Measurements from ENCODE around the gene CXCL3. TPM values are rescaled to one million over a fixed set of nuclear protein-coding genes. Genes with fewer than 3 reads are reported as not detected.

The CXCL3 gene
- total and polyA plus RNA-seq, 9 of the 15 experiments (the other 6 are each of a cell fraction or from before 2014, with no cell fraction given): 2.3 to 8.9 (median 6.1) TPM

DNA sequence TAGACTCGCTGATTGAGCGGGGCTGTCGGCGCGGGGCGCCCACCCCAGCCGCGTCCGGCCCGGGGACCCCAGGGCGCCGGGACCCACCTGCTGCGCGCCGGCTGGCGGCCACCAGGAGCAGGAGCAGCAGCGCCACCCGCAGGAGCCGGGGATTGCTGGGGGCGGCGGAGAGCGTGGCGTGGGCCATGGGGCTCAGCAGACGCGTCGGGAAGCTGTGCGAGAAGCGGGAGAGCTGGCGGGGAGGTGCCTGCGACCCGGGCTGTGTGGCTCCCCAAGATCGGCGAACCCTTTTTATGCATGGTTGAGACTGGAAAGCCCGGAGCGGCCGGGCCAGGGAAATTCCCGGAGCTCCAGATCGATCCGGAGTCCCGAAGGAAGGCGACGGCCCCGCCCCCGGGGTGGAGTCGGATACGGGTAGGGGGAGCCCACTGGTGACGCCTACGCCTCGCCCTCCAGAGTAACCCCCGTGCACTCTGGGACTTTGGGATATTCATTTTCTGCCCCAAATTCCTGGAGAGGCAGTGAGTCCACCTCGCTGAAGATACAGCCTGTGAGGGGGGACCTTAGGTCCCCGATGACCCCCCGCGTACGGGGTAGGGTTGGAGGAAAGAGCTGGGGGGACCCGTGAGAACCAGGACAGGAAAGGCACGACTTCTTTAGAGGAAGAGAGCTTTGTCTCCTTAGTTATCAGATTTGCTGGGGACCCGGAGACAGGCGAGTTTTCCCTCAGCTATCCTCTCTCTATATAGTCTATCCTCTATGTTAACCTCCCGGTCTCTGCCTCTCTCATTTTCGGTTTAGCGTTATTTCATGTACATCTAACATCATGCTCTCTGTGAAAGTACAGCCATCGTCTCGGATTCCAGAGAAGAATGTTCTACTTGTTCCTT is at the start of gene CXCL3 (continued):
- TF ChIP-seq ELK3 (CRISPR knock-in tag; IDR thresholded peaks at IDR 0.05) (0 out of 2 replicates have a peak, but pooled peaks have one; percentile 26), ZNF551 (CRISPR knock-in tag; IDR thresholded peaks at IDR 0.05) (no peak), ZNF696 (CRISPR knock-in tag; conservative IDR thresholded peaks at IDR 0.05) (0 out of 2 replicates have a peak, but pooled peaks have one; percentile 35), DACH1 (IDR thresholded peaks at IDR 0.05; ENCODE audit: partially characterized antibody) (no peak), KDM2B (CRISPR knock-in tag; IDR thresholded peaks at IDR 0.05) (no peak), SMARCB1 (IDR thresholded peaks at IDR 0.05; ENCODE audit: insufficient read length, low read depth) (no peak), RAD21 (CRISPR knock-in tag; conservative IDR thresholded peaks at IDR 0.05 in 1 of 2, IDR thresholded peaks at IDR 0.05 in 1 of 2) (peak; percentile 64 to 68), L3MBTL2 (IDR thresholded peaks at IDR 0.05) (peak; percentile 73; the same call in 1 of the 2 replicates), EZH2 (IDR thresholded peaks at IDR 0.05; ENCODE audit: borderline replicate concordance, low read depth, low read length) (no peak), RNF2 (IDR thresholded peaks at IDR 0.05) (no peak), HNRNPLL (IDR thresholded peaks at IDR 0.05; ENCODE audit: low read depth, low read length, poor library complexity, severe bottlenecking) (no peak), ZNF3 (CRISPR knock-in tag; IDR thresholded peaks at IDR 0.05) (no peak), BACH1 (tag; IDR thresholded peaks at IDR 0.05) (no peak), ZBTB2 (IDR thresholded peaks at IDR 0.05) (0 out of 2 replicates have a peak, but pooled peaks have one; percentile 14), TRIM25 (IDR thresholded peaks at IDR 0.05; ENCODE audit: borderline replicate concordance) (no peak), XRCC3 (IDR thresholded peaks at IDR 0.05) (no peak), ESRRB (CRISPR knock-in tag; IDR thresholded peaks at IDR 0.05; ENCODE audit: borderline replicate concordance) (no peak), CBX1 (IDR thresholded peaks at IDR 0.05; ENCODE audit: low read depth) (no peak), PHB (CRISPR knock-in tag; IDR thresholded peaks at IDR 0.05) (no peak)
- TF ChIP-seq, protein P1, sequence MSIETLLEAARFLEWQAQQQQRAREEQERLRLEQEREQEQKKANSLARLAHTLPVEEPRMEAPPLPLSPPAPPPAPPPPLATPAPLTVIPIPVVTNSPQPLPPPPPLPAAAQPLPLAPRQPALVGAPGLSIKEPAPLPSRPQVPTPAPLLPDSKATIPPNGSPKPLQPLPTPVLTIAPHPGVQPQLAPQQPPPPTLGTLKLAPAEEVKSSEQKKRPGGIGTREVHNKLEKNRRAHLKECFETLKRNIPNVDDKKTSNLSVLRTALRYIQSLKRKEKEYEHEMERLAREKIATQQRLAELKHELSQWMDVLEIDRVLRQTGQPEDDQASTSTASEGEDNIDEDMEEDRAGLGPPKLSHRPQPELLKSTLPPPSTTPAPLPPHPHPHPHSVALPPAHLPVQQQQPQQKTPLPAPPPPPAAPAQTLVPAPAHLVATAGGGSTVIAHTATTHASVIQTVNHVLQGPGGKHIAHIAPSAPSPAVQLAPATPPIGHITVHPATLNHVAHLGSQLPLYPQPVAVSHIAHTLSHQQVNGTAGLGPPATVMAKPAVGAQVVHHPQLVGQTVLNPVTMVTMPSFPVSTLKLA (conservative IDR thresholded peaks at IDR 0.05): peak; percentile 65 to 74
- TF ChIP-seq, protein P2, sequence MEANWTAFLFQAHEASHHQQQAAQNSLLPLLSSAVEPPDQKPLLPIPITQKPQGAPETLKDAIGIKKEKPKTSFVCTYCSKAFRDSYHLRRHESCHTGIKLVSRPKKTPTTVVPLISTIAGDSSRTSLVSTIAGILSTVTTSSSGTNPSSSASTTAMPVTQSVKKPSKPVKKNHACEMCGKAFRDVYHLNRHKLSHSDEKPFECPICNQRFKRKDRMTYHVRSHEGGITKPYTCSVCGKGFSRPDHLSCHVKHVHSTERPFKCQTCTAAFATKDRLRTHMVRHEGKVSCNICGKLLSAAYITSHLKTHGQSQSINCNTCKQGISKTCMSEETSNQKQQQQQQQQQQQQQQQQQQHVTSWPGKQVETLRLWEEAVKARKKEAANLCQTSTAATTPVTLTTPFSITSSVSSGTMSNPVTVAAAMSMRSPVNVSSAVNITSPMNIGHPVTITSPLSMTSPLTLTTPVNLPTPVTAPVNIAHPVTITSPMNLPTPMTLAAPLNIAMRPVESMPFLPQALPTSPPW (CRISPR knock-in tag; IDR thresholded peaks at IDR 0.05): peak; percentile 64

All from K562 (cell line).